K562 (cell line): ENCODE measurements around the gene HOXA10. TPM values are rescaled to one million over a fixed set of nuclear protein-coding genes. Genes with fewer than 3 reads are reported as not detected.
A peak's percentile ranks its signal among the peaks of the same experiment; 100 is the strongest.

ENCODE experiments used
- ATAC-seq: fragments of 200-7000 bp; cut with Tn5 transposase; 3 replicates; pipeline ENCODE4 v1.9.1; 2020; ENCODE audit warnings: moderate library complexity
- BruUV-seq: library from RNA; stranded (reverse); fragments of 400-500 nt; replicated peaks from 2 replicates; lab custom pipeline; 2021; lab: Mats Ljungman, UMichigan
- CTCF ChIA-PET: fragments of 300-600 bp; formaldehyde crosslinking; extraction: SDS; loops from one replicate; lab custom pipeline; 2021; ENCODE audit warnings: low intra/inter-chr PET ratio; lab: Yijun Ruan, JAX
- POLR2A ChIA-PET: fragments of 300-600, 350-650 bp; sonication (Branson Sonifier 250); formaldehyde crosslinking; extraction: SDS; loops from one replicate; lab custom pipeline; 2021; ENCODE audit warnings: antibody characterized with exemption, inconsistent platforms; lab: Yijun Ruan, JAX
- DNase-seq, 4 experiments: peaks; one replicate each; pipeline versions ENCODE4 v3.0.0 to v3.0.0-alpha.2; 2011 to 2018; ENCODE audit warnings: low spot score in 3 of 4, mixed read lengths in 3 of 4; ENCODE audit errors: extremely low read depth in 1 of 4
- FAIRE-seq: peaks from 2 replicates; lab custom pipeline; 2011; peaks lifted over from hg19 to GRCh38; lab: Jason Lieb, UNC
- H2AFZ ChIP-seq: 2 replicates; pipeline ENCODE4 v1.6.0; 2011; ENCODE audit warnings: low read depth, low read length, control low read depth, inconsistent platforms
- H3K27ac ChIP-seq: fragments of 200-600 bp; 3 replicates; pipeline ENCODE4 v1.8.0; 2011; ENCODE audit warnings: low read depth, mild to moderate bottlenecking, control low read depth, inconsistent platforms, low read length, moderate library complexity, mixed read lengths; ENCODE audit errors: extremely low read depth
- H3K27me3 ChIP-seq, 2 experiments: fragments of 300-600 bp in 1 of 2; 2 replicates in 1 of 2; 3 replicates in 1 of 2; pipeline versions ENCODE4 v1.6.0 to v1.8.0; 2011; ENCODE audit warnings: inconsistent platforms in 2 of 2, low read length in 2 of 2, mild to moderate bottlenecking in 1 of 2, mixed read lengths in 1 of 2, moderate library complexity in 1 of 2; ENCODE audit not compliant: control insufficient read depth in 2 of 2, insufficient read depth in 2 of 2
- H3K36me3 ChIP-seq: fragments of 300-600 bp; 3 replicates; pipeline ENCODE4 v1.8.0; 2011; ENCODE audit warnings: mild to moderate bottlenecking, low read length, inconsistent platforms; ENCODE audit not compliant: control insufficient read depth, insufficient read depth
- H3K4me1 ChIP-seq, 2 experiments: fragments of 200-600 bp in 1 of 2; replicated peaks in 1 of 2; 2 replicates in 1 of 2; 3 replicates in 1 of 2; pipeline versions ENCODE4 v1.5.1 to v1.8.0; 2011; ENCODE audit warnings: inconsistent platforms in 2 of 2, low read length in 2 of 2, mild to moderate bottlenecking in 1 of 2, mixed read lengths in 1 of 2, moderate library complexity in 1 of 2; ENCODE audit not compliant: control insufficient read depth in 2 of 2, insufficient read depth in 2 of 2
- H3K4me2 ChIP-seq: 2 replicates; pipeline ENCODE4 v1.6.1; 2011; ENCODE audit warnings: low read length, control low read depth, inconsistent platforms, mixed read lengths; ENCODE audit not compliant: insufficient read depth
- H3K4me3 ChIP-seq: fragments of 200-600 bp; sonication (generic), shearing (Covaris generic); 2 replicates; pipeline ENCODE4 v1.5.1; 2016; ENCODE audit warnings: control low read depth, inconsistent platforms
- H3K79me2 ChIP-seq: fragments of 200-600 bp; 3 replicates; pipeline ENCODE4 v1.8.0; 2011; ENCODE audit warnings: low read length, inconsistent platforms; ENCODE audit not compliant: control insufficient read depth, insufficient read depth
- H3K9ac ChIP-seq, 2 experiments: 2 replicates each; pipeline versions ENCODE4 v1.6.0 to v1.6.1; 2011; ENCODE audit warnings: low read depth in 2 of 2, low read length in 2 of 2, control low read depth in 1 of 2, inconsistent platforms in 1 of 2, mild to moderate bottlenecking in 1 of 2, mixed read lengths in 1 of 2; ENCODE audit not compliant: insufficient read depth in 1 of 2
- H3K9me1 ChIP-seq: one replicate; pipeline ENCODE4 v1.6.0; 2011; ENCODE audit warnings: inconsistent platforms, mild to moderate bottlenecking, low read length, moderate library complexity; ENCODE audit not compliant: control insufficient read depth, insufficient read depth
- H3K9me3 ChIP-seq: replicated peaks from 2 replicates; pipeline ENCODE4 v1.5.1; 2011; ENCODE audit warnings: low read depth, low read length, inconsistent platforms; ENCODE audit not compliant: control insufficient read depth, insufficient read depth
- H4K20me1 ChIP-seq: replicated peaks from 2 replicates; pipeline ENCODE4 v1.6.1; 2011; ENCODE audit warnings: low read length, inconsistent platforms, mixed read lengths; ENCODE audit not compliant: control insufficient read depth, insufficient read depth
- SMAD2 ChIP-seq: fragments of 150-350 bp; IDR thresholded peaks from 2 replicates; pipeline ENCODE4 v1.6.1; 2014; ENCODE audit warnings: low read depth, mild to moderate bottlenecking, low read length
- SRSF9 ChIP-seq: fragments of 200-400 bp; formaldehyde crosslinking; IDR thresholded peaks from 2 replicates; pipeline ENCODE4 v1.6.1; 2017; ENCODE audit warnings: low read depth, low read length, borderline replicate concordance
- ZBTB40 ChIP-seq, 2 experiments: fragments of 450-650 bp in 1 of 2; sonication (generic) in 1 of 2; formaldehyde crosslinking in 1 of 2; IDR thresholded peaks; 2 replicates each; pipeline versions ENCODE4 v1.7.1 to v1.9.0; 2016 to 2022; ENCODE audit warnings: inconsistent platforms in 1 of 2, mild to moderate bottlenecking in 1 of 2, missing genetic modification reagents in 1 of 2
- ZKSCAN3 ChIP-seq: fragments of 250-450 bp; sonication (Bioruptor Pico); IDR thresholded peaks from 2 replicates; pipeline ENCODE4 v1.4.0; 2020
- ZNF197 ChIP-seq: fragments of 200-800 bp; sonication (Bioruptor generic); IDR thresholded peaks from 2 replicates; pipeline ENCODE4 v1.6.1; 2016; ENCODE audit warnings: low read depth, missing genetic modification characterization, missing compliant biosample characterization
- WGBS: fragments of 100-300 bp; shearing (Covaris generic); methylation state at CpG from one replicate; pipeline ENCODE4 v1.1.6; 2016; ENCODE audit warnings: low coverage, mixed read lengths; ENCODE audit not compliant: insufficient coverage; ENCODE audit errors: missing lambda C conversion rate; 5-methylcytosine and 5-hydroxymethylcytosine counted together
- in situ Hi-C: fragments of 300-500 bp; cut with MboI; formaldehyde crosslinking; loops from 4 replicates; pipeline ENCODE4 v1.15.0; 2018; ENCODE audit warnings: inconsistent platforms, mixed read lengths
- intact Hi-C: fragments of 100-400 bp; cut with micrococcal nuclease; formaldehyde crosslinking; loops from 2 replicates; pipeline ENCODE4 v1.14.2; 2022
- polyA plus RNA-seq, 8 experiments: library from polyadenylated mRNA; depleted of rRNA in 4 of 8; stranded (reverse) in 5 of 8; unstranded in 3 of 8; fragments of >200 nt; fragmentation: Nextera tagmentation in 2 of 8; fragmentation: Illumina TruSeq in 1 of 8; extraction: Ambion mirVana in 2 of 8; extraction: Trizol in 1 of 8; gene quantifications; 2 replicates each; pipeline versions ENCODE4 v1.2.1 to v1.2.3, GENCODE V29; 2011 to 2014; ENCODE audit warnings: inconsistent platforms in 1 of 8, missing spikeins in 1 of 8
- total RNA-seq, 7 experiments: library from RNA; depleted of rRNA in 6 of 7; stranded (reverse); fragments of >200 nt in 6 of 7; fragmentation: Illumina TruSeq in 2 of 7; extraction: Trizol in 2 of 7; gene quantifications; 2 replicates each; pipeline versions ENCODE4 v1.2.1 to v1.2.3, GENCODE V29; 2011 to 2021; ENCODE audit warnings: low replicate concordance in 1 of 7

The HOXA10 gene
- total and polyA plus RNA-seq, 9 of the 15 experiments (the other 6 are each of a cell fraction or from before 2014, with no cell fraction given): not detected

GRCh38 chr7:27151931-27152815, 21.9 kb downstream of the HOXA10 start, which contains the start of gene HOXA3:
TSS of gene HOXA3 (minus strand) at chr7:27152583. CDS start at chr7:27110640, 41,943 bp downstream.
- H3K79me2 ChIP-seq: no peaks in the 10 kb centered on the region
- no peak within 1 kb of the TSS; the same call in 2 of the 3 replicates for H3K27ac ChIP-seq
- ATAC-seq (no peak), FAIRE-seq (no peak)
- H3K4me2 ChIP-seq: no peak within 1 kb of the TSS
- TF ChIP-seq SMAD2: no peak
- no peak for TF ChIP-seq ZKSCAN3 (CRISPR knock-in tag)
- 0 out of 2 replicates have a peak, but pooled peaks have one; percentile 19 for TF ChIP-seq ZBTB40 (IDR thresholded peaks at IDR 0.05)
- no peak for TF ChIP-seq ZBTB40 (CRISPR knock-in tag; IDR thresholded peaks at IDR 0.05)
- TF ChIP-seq ZNF197 (CRISPR knock-in tag): no peak
- TF ChIP-seq SRSF9: no peak
- TF ChIP-seq, all 486 proteins: peak for 1
- intact Hi-C loops: no loop called here
- Histone ChIP-seq H3K9me1 (no peaks in the 10 kb centered on the region), H3K36me3 (no peaks in the 10 kb centered on the region), H2AFZ (no peak within 1 kb of the TSS), H4K20me1 (no peaks in the 10 kb centered on the region), H3K4me3 (no peak within 1 kb of the TSS), H3K9ac (no peak within 1 kb of the TSS), H3K9me3 (no peaks in the 10 kb centered on the region), H3K4me1 (peaks cover 0 to 15% of the 10 kb centered on the region in 2 experiments; a peak in 2 of 5 replicates), H3K27me3 (peaks cover 46 to 90% of the 10 kb centered on the region in 2 experiments)
- WGBS: 8% methylated on average over 46 of the region's 53 CpGs
- CTCF ChIA-PET: interaction anchor here (0.7 kb wide), 1 partner anchor 234 kb away, joined by 3 read pairs; no protein-coding TSS in a partner anchor
- no peak for DNase-seq
- POLR2A ChIA-PET: no interaction called here
- in situ Hi-C loops: loop anchor here (25.0 kb wide), 3 partner anchors 640 to 1265 kb away; no protein-coding TSS in a partner anchor
- BruUV-seq: no TSS peak
